ENCODE measurements around the gene AKT3.
"Not testable (repeated sequence)": the region's sequence is repeated elsewhere in the genome, so short reads cannot be mapped to it uniquely, and the experiment has no call there.

Gene AKT3

GRCh38 chr1:243824907-243825306 is 25.1 kb downstream of the AKT3 start:
- DNase-seq (ENCODE audit: low spot score in 2 of 2); H3K9me3 ChIP-seq; H3K4me1 ChIP-seq; H3K27me3 ChIP-seq (ENCODE audit: low read depth); in situ Hi-C loops (cut with MboI; ENCODE audit: low sequenced_read_pairs); H3K4me3 ChIP-seq; H3K36me3 ChIP-seq (replicated peaks): not testable (repeated sequence)

DNA sequence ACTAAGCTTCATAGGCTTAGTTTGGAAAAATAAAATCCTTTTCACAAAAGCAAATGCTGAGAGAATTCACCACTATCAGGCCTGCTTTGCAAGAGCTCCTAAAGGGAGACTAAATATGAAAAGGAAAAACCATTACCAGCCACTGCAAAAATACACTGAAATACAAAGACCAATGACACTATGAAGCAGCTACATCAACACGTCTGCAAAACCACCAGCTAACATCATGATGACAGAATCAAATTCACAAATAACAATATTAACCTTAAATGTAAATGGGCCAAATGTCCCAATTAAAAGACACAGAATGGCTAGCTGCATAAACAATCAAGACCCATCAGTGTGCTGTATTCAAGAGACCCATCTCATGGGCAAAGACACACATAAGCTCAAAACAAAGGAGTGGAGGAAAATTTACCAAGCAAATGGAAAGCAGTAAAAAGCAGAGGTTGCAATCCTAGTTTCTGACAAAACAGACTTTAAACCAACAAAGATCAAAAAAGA is 28.8 kb downstream of the AKT3 start:
- Histone ChIP-seq H3K27me3 (ENCODE audit: low read depth) (no peaks in the 10 kb centered on the region), H3K4me3 (no peak overlapping the region), H3K9me3 (peaks cover 2% of the 10 kb centered on the region), H3K36me3 (replicated peaks) (no peaks in the 10 kb centered on the region), H3K4me1 (no peaks in the 10 kb centered on the region)
- DNase-seq (ENCODE audit: low spot score in 2 of 2) = no peak
- in situ Hi-C loops (cut with MboI; ENCODE audit: low sequenced_read_pairs) = no loop called here

DNA sequence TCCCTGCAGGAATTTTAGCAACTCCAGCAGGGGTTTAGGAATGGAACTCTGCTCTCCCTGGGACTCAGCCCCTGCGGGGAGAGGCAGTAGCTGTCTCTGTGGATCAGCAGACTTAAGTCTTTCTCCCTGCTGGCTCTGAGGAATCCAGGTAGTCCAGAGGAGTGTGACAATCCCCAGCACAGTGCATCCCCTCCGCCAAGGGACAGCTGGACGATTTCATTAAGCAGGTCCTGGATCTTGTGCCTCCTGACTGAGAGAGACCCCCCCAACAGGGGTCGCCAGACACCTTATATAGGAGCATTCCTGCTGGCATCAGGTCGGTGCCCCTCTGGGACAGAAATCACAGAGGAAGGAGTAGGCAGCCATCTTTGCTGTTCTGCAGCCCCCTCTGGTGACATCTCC is 30.6 kb downstream of the AKT3 start:
- Histone ChIP-seq H3K4me3 (no peak overlapping the region), H3K4me1 (no peaks in the 10 kb centered on the region), H3K9me3 (peaks cover 2% of the 10 kb centered on the region), H3K27me3 (ENCODE audit: low read depth) (no peaks in the 10 kb centered on the region), H3K36me3 (replicated peaks) (no peaks in the 10 kb centered on the region)
- in situ Hi-C loops (cut with MboI; ENCODE audit: low sequenced_read_pairs) = no loop called here
- DNase-seq (ENCODE audit: low spot score in 2 of 2) = peak in 1 of 2 experiments; percentile 10

- no peaks in the 10 kb centered on the region for H3K27me3 ChIP-seq (ENCODE audit: low read depth)
- H3K36me3 ChIP-seq (replicated peaks) = no peaks in the 10 kb centered on the region
- no peak overlapping the region for H3K4me3 ChIP-seq
- no peaks in the 10 kb centered on the region for H3K4me1 ChIP-seq
- in situ Hi-C loops (cut with MboI; ENCODE audit: low sequenced_read_pairs) = no loop called here
- DNase-seq (ENCODE audit: low spot score in 2 of 2) = no peak
- H3K9me3 ChIP-seq = peaks cover 3% of the 10 kb centered on the region
These were observed 31.1 kb downstream of the AKT3 start for GRCh38 chr1:243818978-243819377.

DNA sequence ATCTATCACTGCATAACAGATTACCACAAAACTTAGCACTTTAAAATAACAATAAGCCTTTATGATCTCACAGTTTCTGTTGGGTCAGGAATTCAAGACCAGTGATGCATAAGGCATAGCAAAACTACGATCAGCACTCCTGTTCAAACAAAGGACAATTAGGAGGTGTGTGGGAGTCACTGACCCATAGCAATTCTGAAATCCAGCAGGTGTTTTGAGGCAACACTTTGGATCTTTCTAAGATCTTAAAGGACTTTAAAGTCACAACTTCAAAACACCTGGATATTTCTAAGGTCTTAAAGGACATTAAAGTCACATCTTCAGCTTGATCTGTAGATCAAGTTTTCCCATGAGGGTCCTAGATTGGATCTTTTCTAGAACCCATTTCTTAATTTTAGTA is 35.3 kb downstream of the AKT3 start:
- no peak overlapping the region for H3K4me3 ChIP-seq
- H3K9me3 ChIP-seq = peaks cover 2% of the 10 kb centered on the region; the same call in 1 of the 2 replicates
- no peak for DNase-seq (ENCODE audit: low spot score in 2 of 2)
- H3K27me3 ChIP-seq (ENCODE audit: low read depth) = no peaks in the 10 kb centered on the region
- no peaks in the 10 kb centered on the region for H3K36me3 ChIP-seq (replicated peaks)
- in situ Hi-C loops (cut with MboI; ENCODE audit: low sequenced_read_pairs) = no loop called here
- H3K4me1 ChIP-seq = no peaks in the 10 kb centered on the region

DNA sequence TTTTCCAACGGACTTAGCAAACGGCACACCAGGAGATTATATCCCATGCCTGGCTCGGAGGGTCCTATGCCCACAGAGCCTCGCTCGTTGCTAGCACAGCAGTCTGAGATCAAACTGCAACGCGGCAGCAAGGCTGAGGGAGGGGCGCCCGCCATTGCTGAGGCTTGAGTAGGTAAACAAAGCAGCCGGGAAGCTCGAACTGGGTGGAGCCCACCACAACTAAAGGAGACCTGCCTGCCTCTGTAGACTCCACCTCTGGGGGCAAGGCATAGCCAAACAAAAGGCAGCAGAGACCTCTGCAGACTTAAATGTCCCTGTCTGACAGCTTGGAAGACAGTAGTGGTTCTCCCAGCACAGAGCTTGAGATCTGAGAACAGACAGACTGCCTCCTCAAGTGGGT is 42.7 kb downstream of the AKT3 start:
- in situ Hi-C loops (cut with MboI; ENCODE audit: low sequenced_read_pairs); H3K4me1 ChIP-seq; H3K36me3 ChIP-seq (replicated peaks); H3K4me3 ChIP-seq; DNase-seq (ENCODE audit: low spot score in 2 of 2); H3K27me3 ChIP-seq (ENCODE audit: low read depth); H3K9me3 ChIP-seq: not testable (repeated sequence)

DNA sequence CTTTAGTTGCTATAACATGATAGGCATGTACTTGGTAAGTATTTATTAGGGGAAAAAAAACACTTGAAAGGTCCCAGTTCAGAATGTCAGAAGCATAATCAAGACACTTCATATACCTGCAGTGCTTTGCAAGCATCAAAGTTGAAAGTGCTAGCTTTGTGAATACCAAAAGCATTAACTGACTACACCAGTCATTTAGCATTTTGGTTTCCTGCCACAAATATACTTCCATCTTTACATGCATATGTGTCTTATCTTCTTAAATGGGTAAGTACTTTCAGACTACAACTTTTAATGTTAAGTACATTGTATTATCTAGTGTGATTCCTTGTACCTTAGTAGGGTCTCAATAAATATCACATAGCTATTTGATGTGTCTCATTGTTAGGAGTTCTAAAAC is 43.7 kb downstream of the AKT3 start:
- H3K4me3 ChIP-seq = no peak overlapping the region
- no peak for DNase-seq (ENCODE audit: low spot score in 2 of 2)
- peaks cover 5% of the 10 kb centered on the region; the same call in 1 of the 2 replicates for H3K4me1 ChIP-seq
- no peaks in the 10 kb centered on the region for H3K27me3 ChIP-seq (ENCODE audit: low read depth)
- no peaks in the 10 kb centered on the region for H3K36me3 ChIP-seq (replicated peaks)
- no peaks in the 10 kb centered on the region; the same call in 1 of the 2 replicates for H3K9me3 ChIP-seq
- in situ Hi-C loops (cut with MboI; ENCODE audit: low sequenced_read_pairs) = no loop called here

DNA sequence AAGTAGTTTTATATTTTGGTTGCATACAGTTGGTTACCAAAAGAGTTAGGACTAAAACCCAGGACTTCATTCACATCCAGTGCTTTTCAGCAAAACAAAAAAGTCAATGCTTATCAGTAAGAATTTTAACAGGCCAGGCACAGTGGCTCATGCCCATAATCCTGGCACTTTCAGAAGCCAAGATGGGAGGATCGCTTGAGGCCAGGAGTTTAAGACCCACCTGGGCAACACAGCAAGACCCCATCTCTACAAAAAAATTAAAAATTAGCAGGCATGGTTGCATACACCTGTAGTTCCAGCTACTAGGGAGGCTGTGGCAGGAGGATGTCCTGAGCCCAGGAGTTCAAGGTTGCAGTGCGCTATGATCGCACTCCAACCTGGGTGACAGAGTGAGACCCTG is 47.3 kb downstream of the AKT3 start:
- in situ Hi-C loops (cut with MboI; ENCODE audit: low sequenced_read_pairs) = no loop called here
- no peaks in the 10 kb centered on the region; the same call in 1 of the 2 replicates for H3K9me3 ChIP-seq

GRCh38 chr1:243801378-243801777 is 48.7 kb downstream of the AKT3 start:
- peak; percentile 13 to 59 for DNase-seq (ENCODE audit: low spot score in 2 of 2)
- in situ Hi-C loops (cut with MboI; ENCODE audit: low sequenced_read_pairs) = no loop called here
- no peak overlapping the region for H3K4me3 ChIP-seq
- H3K4me1 ChIP-seq = peaks cover 5% of the 10 kb centered on the region; the same call in 1 of the 2 replicates
- no peaks in the 10 kb centered on the region; the same call in 1 of the 2 replicates for H3K9me3 ChIP-seq
- no peaks in the 10 kb centered on the region for H3K27me3 ChIP-seq (ENCODE audit: low read depth)
- no peaks in the 10 kb centered on the region for H3K36me3 ChIP-seq (replicated peaks)

More for the DNA sequence above, 47.3 kb downstream of the AKT3 start:
- no peak overlapping the region for H3K4me3 ChIP-seq
- H3K4me1 ChIP-seq = peaks cover 5% of the 10 kb centered on the region; the same call in 1 of the 2 replicates
- DNase-seq (ENCODE audit: low spot score in 2 of 2) = no peak
- H3K27me3 ChIP-seq (ENCODE audit: low read depth) = no peaks in the 10 kb centered on the region
- no peaks in the 10 kb centered on the region for H3K36me3 ChIP-seq (replicated peaks)

- no peak overlapping the region for H3K4me3 ChIP-seq
- no peaks in the 10 kb centered on the region for H3K9me3 ChIP-seq
- H3K27me3 ChIP-seq (ENCODE audit: low read depth) = no peaks in the 10 kb centered on the region
- peaks cover 5% of the 10 kb centered on the region; the same call in 1 of the 2 replicates for H3K4me1 ChIP-seq
- in situ Hi-C loops (cut with MboI; ENCODE audit: low sequenced_read_pairs) = no loop called here
- H3K36me3 ChIP-seq (replicated peaks) = no peaks in the 10 kb centered on the region
- DNase-seq (ENCODE audit: low spot score in 2 of 2) = no peak
These were observed 50.1 kb downstream of the AKT3 start for GRCh38 chr1:243799908-243800307.

GRCh38 chr1:243798726-243799125 is 51.3 kb downstream of the AKT3 start:
- no peaks in the 10 kb centered on the region for H3K9me3 ChIP-seq
- in situ Hi-C loops (cut with MboI; ENCODE audit: low sequenced_read_pairs) = no loop called here
- DNase-seq (ENCODE audit: low spot score in 2 of 2) = no peak
- no peaks in the 10 kb centered on the region for H3K27me3 ChIP-seq (ENCODE audit: low read depth)
- H3K4me1 ChIP-seq = peaks cover 5% of the 10 kb centered on the region; the same call in 1 of the 2 replicates
- H3K36me3 ChIP-seq (replicated peaks) = no peaks in the 10 kb centered on the region
- no peak overlapping the region for H3K4me3 ChIP-seq

DNA sequence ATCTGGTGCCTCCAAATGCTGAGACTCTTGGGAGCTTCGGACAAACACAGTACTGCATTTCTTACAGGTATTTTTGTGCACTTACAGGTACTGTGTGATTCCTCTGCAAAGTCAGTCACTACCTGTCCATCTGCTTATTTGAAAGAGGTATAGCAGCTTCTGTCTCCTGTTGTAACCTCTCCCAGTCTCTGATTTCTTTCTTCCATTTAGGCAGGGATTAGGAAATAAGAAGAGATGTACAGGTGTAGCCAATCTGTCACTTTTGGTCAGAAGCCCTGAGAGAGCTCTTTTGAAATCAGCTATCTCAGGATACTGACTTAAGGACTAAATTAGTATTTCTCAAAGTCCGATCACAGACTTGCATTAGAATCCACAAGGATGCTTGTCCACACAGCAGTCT is 54.0 kb downstream of the AKT3 start:
- no peaks in the 10 kb centered on the region for H3K36me3 ChIP-seq (replicated peaks)
- DNase-seq (ENCODE audit: low spot score in 2 of 2) = no peak
- no peaks in the 10 kb centered on the region for H3K27me3 ChIP-seq (ENCODE audit: low read depth)
- no peak overlapping the region for H3K4me3 ChIP-seq
- in situ Hi-C loops (cut with MboI; ENCODE audit: low sequenced_read_pairs) = no loop called here
- H3K4me1 ChIP-seq = peaks cover 9% of the 10 kb centered on the region
- H3K9me3 ChIP-seq = no peaks in the 10 kb centered on the region

DNA sequence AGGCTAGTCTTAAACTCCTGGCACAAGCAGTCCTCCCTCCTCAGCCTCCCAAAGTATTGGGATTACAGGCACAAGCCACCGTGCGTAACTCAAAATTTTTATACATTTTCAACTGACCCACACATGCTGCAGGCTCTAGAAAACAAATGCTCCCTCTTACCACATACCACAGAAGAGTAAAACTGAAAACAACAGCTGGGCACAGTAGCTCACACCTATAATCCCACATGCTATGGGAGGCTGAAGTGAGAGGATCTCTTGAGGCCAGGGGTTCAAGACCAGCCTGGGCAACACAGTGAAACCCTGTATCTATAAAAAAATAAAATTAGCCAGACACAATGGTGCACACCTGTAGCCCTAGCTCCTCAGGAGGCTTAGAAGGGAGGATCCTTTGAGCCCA is 56.7 kb downstream of the AKT3 start:
- Histone ChIP-seq H3K27me3 (ENCODE audit: low read depth) (no peaks in the 10 kb centered on the region), H3K4me1 (peaks cover 9% of the 10 kb centered on the region), H3K36me3 (replicated peaks) (no peaks in the 10 kb centered on the region), H3K9me3 (no peaks in the 10 kb centered on the region), H3K4me3 (no peak overlapping the region)
- in situ Hi-C loops (cut with MboI; ENCODE audit: low sequenced_read_pairs) = no loop called here
- DNase-seq (ENCODE audit: low spot score in 2 of 2) = no peak

GRCh38 chr1:243792891-243793290 is 57.2 kb downstream of the AKT3 start:
- Histone ChIP-seq H3K4me3 (no peak overlapping the region), H3K27me3 (ENCODE audit: low read depth) (no peaks in the 10 kb centered on the region), H3K4me1 (peaks cover 9% of the 10 kb centered on the region), H3K36me3 (replicated peaks) (no peaks in the 10 kb centered on the region), H3K9me3 (no peaks in the 10 kb centered on the region)
- in situ Hi-C loops (cut with MboI; ENCODE audit: low sequenced_read_pairs) = no loop called here
- DNase-seq (ENCODE audit: low spot score in 2 of 2) = no peak

GRCh38 chr1:243792401-243792800 is 57.6 kb downstream of the AKT3 start:
- no peaks in the 10 kb centered on the region for H3K9me3 ChIP-seq
- peaks cover 9% of the 10 kb centered on the region for H3K4me1 ChIP-seq
- no peak for DNase-seq (ENCODE audit: low spot score in 2 of 2)
- no peaks in the 10 kb centered on the region for H3K27me3 ChIP-seq (ENCODE audit: low read depth)
- in situ Hi-C loops (cut with MboI; ENCODE audit: low sequenced_read_pairs) = no loop called here
- no peak overlapping the region for H3K4me3 ChIP-seq
- H3K36me3 ChIP-seq (replicated peaks) = no peaks in the 10 kb centered on the region
